GM15510 (cell line): Measurements from ENCODE around the gene CTNNA2.

Source experiments
- POLR2A ChIP-seq: IDR thresholded peaks from 3 replicates; pipeline ENCODE4 v1.6.1; 2011; ENCODE audit warnings: borderline replicate concordance; ENCODE audit not compliant: insufficient read length; ENCODE audit errors: extremely low read depth

Gene CTNNA2

GRCh38 chr2:79831961-79832360, 319.1 kb downstream of the CTNNA2 start:
- TF ChIP-seq POLR2A = no peak

- TF ChIP-seq POLR2A = no peak
Measured at GRCh38 chr2:79832511-79833234, 319.8 kb downstream of the CTNNA2 start.

GRCh38 chr2:79833235-79833878, 320.5 kb downstream of the CTNNA2 start:
- TF ChIP-seq POLR2A = no peak

- no peak for TF ChIP-seq POLR2A
Measured at GRCh38 chr2:79835911-79836310, 323.1 kb downstream of the CTNNA2 start.

GRCh38 chr2:79844011-79844410, 331.2 kb downstream of the CTNNA2 start:
- TF ChIP-seq POLR2A = no peak

GRCh38 chr2:79846878-79847277, 334.0 kb downstream of the CTNNA2 start:
- no peak for TF ChIP-seq POLR2A

- TF ChIP-seq POLR2A = no peak
Measured at GRCh38 chr2:79849241-79849640, 336.4 kb downstream of the CTNNA2 start.

- no peak for TF ChIP-seq POLR2A
Measured at GRCh38 chr2:79849949-79850348, 337.1 kb downstream of the CTNNA2 start.

- no peak for TF ChIP-seq POLR2A
Measured at GRCh38 chr2:79850912-79851311, 338.1 kb downstream of the CTNNA2 start.

- no peak for TF ChIP-seq POLR2A
Measured at GRCh38 chr2:79855264-79856006, 342.6 kb downstream of the CTNNA2 start.

GRCh38 chr2:79857888-79858287, 345.0 kb downstream of the CTNNA2 start:
- TF ChIP-seq POLR2A = no peak

- TF ChIP-seq POLR2A = no peak
Measured at GRCh38 chr2:79860228-79861058, 347.6 kb downstream of the CTNNA2 start.

GRCh38 chr2:79861059-79861374, 348.2 kb downstream of the CTNNA2 start:
- no peak for TF ChIP-seq POLR2A

GRCh38 chr2:79862756-79863155, 349.9 kb downstream of the CTNNA2 start:
- no peak for TF ChIP-seq POLR2A

GRCh38 chr2:79872656-79873055, 359.8 kb downstream of the CTNNA2 start:
- TF ChIP-seq POLR2A = no peak
